Fibroblast of skin of right quadriceps (primary cell): ENCODE results near the gene MCCC1.
"Not testable (repeated sequence)": the region's sequence is repeated elsewhere in the genome, so short reads cannot be mapped to it uniquely, and the experiment has no call there.

ENCODE experiments used
- DNase-seq: peaks from one replicate; pipeline ENCODE4 v3.0.0-alpha.2; 2013

MCCC1 gene

GRCh38 chr3:183099026-183099837 lies at the start of gene MCCC1:
MCCC1 (minus strand) TSS chr3:183099496; CDS start chr3:183099440, 56 bp downstream.
- peak; percentile 98 for DNase-seq

- DNase-seq: peak; percentile 16
Measured at GRCh38 chr3:183148056-183148455, 48.8 kb upstream of the MCCC1 start.

GRCh38 chr3:183144363-183144762 lies 45.1 kb upstream of the MCCC1 start:
- DNase-seq: no peak

GRCh38 chr3:183142199-183142598 lies 42.9 kb upstream of the MCCC1 start:
- peak; percentile 22 for DNase-seq

- no peak for DNase-seq
Measured at GRCh38 chr3:183134844-183135243, 35.5 kb upstream of the MCCC1 start.

GRCh38 chr3:183132409-183132808 lies 33.1 kb upstream of the MCCC1 start:
- no peak for DNase-seq

- peak; percentile 61 for DNase-seq
Measured at GRCh38 chr3:183131735-183132134, 32.4 kb upstream of the MCCC1 start.

GRCh38 chr3:183131186-183131725 lies 32.0 kb upstream of the MCCC1 start:
- no peak for DNase-seq

GRCh38 chr3:183129243-183129642 lies 29.9 kb upstream of the MCCC1 start:
- DNase-seq: no peak

- DNase-seq: no peak
Measured at GRCh38 chr3:183128709-183129108, 29.4 kb upstream of the MCCC1 start.

- no peak for DNase-seq
Measured at GRCh38 chr3:183123891-183124290, 24.6 kb upstream of the MCCC1 start.

- peak; percentile 49 for DNase-seq
Measured at GRCh38 chr3:183122257-183122932, 23.1 kb upstream of the MCCC1 start.

- no peak for DNase-seq
Measured at GRCh38 chr3:183120538-183121215, 21.4 kb upstream of the MCCC1 start.

GRCh38 chr3:183117056-183117455 lies 17.8 kb upstream of the MCCC1 start:
- DNase-seq: no peak

GRCh38 chr3:183116025-183116614 lies 16.8 kb upstream of the MCCC1 start:
- DNase-seq: no peak

GRCh38 chr3:183114384-183115178 lies 15.3 kb upstream of the MCCC1 start:
- DNase-seq: no peak

- not testable (repeated sequence) for DNase-seq
Measured at GRCh38 chr3:183109847-183110246, 10.6 kb upstream of the MCCC1 start.

GRCh38 chr3:183108470-183108869 lies 9.2 kb upstream of the MCCC1 start:
- no peak for DNase-seq

GRCh38 chr3:183108001-183108449 lies 8.7 kb upstream of the MCCC1 start:
- no peak for DNase-seq

- not testable (repeated sequence) for DNase-seq
Measured at GRCh38 chr3:183107372-183107771, 8.1 kb upstream of the MCCC1 start.

GRCh38 chr3:183106635-183107034 lies 7.3 kb upstream of the MCCC1 start:
- DNase-seq: no peak

- DNase-seq: not testable (repeated sequence)
Measured at GRCh38 chr3:183103950-183104349, 4.7 kb upstream of the MCCC1 start.
